GM21825 (cell line): ENCODE results near the gene SIX1.

Source experiments
- ATAC-seq: cut with Tn5 transposase; IDR thresholded peaks from one replicate; pipeline ENCODE4 v1.9.1; 2021; ENCODE audit warnings: mild to moderate bottlenecking, moderate library complexity; ENCODE audit not compliant: unreplicated experiment

Gene SIX1

DNA sequence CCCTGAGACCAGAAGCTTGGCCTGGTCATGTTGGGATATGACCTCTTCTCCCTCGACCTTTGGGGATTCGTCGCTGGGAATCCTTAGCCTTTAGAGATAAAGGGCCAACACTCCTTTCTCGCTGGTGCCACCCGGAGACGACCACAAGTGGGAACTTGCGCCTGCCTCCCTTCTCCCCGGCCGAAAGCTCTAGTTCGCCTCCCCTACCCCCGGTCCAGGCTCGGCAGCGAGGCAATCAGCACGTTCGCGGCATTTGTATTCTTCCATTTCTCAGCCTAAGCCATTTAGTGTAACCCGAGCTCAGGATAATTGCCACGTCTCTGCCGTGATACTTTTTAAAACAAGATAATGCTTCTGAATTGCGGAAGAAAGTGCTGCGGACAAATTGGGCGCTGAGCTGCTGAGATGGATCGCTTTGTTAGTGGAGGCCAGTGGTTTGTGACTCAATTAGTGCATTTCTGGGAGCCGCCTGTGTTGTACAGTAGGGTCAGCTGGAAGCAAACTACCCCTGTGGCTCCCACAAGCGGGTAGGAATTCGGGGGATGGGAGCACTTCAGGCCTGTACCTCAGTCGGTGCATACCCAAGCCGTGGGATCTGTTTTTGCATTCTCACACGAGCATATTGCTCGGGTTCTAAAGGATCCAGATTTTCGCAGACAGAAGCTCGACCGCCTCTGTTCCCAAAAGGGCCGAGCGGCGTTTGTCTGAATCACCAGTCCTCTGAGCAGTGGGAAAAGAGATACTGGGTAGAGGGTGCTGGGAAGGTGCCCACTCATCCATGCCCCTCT is 6.8 kb upstream of the SIX1 start:
- no peak for ATAC-seq

DNA sequence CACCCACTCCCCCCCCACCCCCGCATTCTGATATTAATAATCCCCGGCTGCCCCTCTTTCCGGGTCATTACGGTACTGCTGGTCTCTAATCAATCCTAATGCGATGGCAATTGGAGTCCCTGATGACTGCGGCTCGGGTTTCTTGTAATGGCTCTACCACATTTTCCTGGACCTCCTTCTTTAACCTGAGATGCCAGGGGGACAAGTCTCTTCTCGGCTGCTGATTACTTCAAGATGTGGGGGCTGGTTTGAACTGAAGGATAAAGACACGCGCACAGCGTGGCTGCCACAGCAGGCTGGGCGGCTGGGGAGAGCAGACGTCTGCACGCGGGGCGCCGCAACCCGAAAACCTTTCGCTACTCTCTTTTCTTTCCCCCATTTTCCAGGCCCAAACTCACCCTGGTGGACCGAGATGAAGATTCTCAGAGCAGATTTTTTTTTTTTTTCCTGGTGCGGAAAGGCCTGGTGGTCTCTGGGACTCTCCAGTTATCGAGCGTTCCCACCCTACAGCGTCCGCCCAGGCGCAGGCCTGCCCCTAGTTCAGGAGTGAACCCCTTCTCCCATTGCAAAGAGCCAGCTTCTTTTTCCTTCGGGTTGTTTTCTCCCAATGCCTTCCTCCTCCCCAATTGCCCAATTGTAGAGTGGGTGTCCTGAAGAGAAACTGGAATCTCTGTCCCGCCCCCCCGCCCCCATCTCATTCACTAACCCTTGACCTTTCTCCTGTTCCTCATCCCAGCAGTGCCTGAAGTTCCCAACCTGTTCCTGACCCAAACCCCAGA is 6.0 kb upstream of the SIX1 start:
- no peak for ATAC-seq

- no peak for ATAC-seq
Measured at GRCh38 chr14:60654334-60654821, 5.1 kb upstream of the SIX1 start.

- ATAC-seq: no peak
Measured at GRCh38 chr14:60653701-60654161, 4.5 kb upstream of the SIX1 start.

DNA sequence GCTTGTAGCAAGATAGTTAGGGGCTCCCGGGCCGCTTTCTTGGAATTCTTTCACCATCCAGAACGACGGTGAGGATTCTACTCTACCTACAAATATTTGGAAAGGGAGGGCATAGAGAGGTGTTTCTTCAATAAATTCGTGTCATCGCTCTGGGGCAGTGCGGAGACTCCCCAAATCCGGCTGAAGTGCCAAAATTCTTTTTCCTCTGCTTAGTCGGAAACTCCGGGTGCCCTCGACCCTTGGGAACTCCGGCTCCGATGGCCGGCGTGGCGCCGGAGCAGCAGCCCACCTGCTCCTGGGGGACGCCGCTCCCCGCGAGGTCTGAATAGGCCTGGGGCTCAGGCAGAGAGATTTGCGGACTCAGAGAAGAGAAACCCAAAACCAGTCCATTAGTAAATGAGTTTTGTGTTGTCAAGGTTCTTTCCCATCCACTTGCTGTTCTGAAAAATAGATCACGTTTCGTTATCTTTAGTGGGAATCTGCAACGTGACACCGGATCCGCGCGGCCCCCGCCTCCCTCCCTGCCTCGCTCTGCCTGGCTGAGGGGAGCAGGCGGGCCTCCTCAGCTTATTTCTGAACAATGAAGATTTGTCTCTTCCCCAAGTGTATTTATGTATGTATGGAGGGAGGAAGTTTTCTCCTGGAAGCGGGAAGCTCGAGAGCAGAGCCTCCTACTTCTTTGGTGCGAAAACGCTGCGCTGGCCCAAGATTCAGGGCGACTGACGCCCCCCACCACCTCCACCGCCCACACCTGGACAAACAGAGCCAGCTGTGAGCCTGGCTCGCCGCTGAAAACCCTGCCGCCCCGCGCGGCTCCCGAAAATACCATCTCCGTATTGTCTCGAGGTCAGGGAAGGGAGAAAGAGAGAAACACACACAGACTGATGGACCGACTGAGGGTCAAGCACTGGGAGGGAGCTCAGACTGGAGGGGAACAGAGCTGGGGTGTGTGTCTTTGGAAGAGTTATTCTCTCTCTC is 3.7 kb upstream of the SIX1 start:
- no peak for ATAC-seq

- no peak for ATAC-seq
Measured at GRCh38 chr14:60651796-60652673, 2.8 kb upstream of the SIX1 start.

GRCh38 chr14:60651086-60651795 is 2.0 kb upstream of the SIX1 start:
- no peak for ATAC-seq

DNA sequence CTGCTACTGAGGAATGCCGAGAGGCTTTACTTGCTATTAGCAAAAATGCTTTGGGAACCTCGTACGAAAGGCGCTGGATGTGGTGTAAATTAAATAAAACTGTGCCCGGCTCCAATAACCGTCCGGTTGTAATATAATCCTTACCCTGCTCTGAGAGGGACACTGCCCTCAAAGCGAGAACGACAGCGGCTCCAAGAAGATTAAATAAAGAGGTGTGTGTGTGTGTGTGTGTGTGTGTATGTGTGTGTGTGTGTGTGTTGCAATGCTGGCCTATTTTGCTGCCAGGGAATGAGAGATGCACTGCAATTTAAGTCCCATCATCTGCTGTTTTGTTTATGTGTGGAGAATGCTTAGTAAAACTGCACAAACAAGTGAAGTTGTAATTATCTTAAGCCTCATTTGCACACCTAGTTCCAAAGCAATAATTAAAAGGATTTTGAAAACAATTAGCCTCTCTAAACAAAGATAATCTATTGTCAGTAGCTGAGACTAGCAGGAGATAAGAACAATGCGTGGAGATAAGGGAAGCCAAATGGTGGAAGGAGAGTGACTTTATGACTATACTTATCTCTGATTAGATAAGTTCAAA is 1.2 kb upstream of the SIX1 start:
- no peak for ATAC-seq

DNA sequence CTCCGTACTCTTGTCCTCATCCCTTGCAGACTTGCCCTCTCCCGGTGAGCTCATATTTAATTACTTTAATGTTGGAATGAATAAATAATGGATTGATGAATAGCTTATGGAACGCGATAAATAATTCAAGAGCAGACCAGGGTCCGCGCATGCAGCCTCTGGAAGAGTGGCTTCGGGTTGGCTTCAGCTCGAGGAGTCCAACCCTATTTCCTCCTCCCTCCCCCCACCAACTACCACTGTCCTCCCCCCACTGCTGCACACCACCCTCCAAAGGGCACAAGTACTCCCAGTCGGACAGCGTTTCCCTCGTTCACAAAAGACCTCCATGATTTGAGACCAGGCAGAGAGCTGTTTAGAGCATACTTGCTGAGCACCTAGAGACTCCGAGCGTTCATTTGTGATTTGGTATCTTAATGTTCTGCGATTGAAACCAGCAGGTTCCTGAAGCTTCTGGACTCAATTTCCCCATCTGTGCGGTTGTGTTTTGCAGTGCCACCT is 647 bp upstream of the SIX1 start:
- ATAC-seq: no peak

DNA sequence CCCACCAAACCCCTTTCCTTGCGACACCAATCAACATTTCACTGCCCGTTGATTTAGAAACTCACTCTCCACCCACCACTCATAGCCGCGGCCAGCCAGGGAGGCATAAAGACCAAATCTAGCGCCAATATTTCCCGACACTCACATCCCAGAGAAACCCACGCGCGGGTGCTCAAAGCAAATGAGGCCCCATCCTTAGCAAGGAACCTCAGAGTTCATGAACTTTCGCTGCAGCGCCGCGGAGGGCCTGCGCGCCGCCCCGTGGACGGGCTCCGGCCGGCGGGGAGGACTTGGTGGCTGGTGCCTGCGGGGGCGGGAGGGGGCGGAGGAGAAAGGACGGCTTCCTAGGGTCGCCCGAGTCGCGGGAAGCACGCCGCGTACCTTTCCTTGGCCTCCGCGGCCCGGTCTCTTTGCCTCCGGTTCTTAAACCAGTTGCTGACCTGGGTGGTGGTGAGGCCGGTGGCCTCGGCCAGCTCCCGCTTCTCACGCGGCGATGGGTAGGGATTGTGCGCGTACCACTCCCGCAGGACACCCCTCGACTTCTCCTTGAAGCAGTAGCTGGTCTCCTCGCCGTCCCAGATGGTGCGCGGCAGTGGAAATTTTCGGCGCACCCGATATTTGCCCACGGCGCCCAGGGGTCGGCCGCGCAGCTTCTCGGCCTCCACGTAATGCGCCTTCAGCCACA is 886 bp downstream of the SIX1 start:
- no peak for ATAC-seq

GRCh38 chr14:60647837-60648248 is 1.4 kb downstream of the SIX1 start:
- ATAC-seq: no peak

DNA sequence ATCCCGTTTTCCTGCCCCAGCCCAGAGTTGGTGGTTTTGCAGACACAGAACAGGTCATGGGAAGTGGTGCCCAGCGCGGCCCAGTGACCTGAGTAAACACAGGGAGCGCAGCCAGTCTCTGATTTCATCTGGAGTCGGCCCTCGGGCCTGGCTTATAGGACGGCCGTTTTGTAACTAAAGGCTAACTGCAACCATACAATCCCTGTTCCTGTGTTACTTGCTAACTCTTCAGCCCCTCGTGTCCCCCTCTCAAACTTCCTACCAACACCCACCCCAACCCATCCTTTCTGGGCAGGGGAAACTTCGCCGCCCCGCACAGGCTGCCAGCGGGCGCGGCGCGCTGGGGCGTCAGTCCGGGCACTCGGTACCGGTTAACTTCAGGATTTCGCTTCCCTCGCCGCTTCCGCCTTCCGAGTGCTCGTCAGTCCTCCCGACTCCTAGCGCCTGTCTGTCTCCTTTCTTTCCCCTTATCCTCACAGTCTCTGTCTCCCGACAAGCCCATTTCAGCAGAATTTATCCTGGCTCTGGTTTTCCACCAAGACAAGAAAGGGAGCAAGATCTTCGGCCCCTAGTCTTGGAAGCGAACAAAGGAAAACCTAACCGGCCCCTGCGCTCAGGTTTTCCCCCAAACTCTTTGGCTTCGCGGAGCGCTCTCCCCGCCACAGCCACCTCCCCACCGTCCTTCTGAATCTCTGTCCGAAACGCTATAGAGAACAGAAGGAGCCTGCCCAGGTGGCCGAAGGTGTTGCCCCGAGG is 2.0 kb downstream of the SIX1 start:
- ATAC-seq: no peak

DNA sequence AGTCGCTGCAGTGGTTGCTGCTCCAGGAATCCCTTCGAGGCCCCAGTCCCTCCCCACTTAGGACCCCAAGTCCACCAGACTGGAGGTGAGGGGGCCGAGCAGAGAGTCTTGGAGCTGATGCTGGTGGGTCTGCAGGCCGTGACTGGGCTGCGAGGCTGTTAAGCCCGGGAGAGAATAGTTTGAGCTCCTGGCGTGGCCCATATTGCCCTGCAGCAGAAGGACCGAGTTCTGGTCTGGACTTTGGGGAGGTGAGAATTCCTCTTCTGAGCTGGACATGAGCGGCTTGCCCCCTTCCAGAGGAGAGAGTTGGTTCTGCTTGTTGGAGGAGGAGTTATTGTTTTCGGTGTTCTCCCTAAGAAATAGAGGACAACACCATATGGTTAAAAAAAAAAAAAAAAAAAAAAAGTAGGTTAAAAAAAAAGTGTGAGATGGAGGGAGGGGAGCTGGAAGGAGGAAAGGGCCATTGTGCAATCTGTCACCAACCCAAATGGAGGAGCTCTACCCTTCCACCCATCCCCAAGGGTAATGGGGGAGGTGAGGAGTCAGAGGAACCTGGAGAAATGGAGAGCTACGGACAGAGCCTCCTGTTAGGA is 3.0 kb downstream of the SIX1 start:
- no peak for ATAC-seq

GRCh38 chr14:60645126-60645741 is 4.0 kb downstream of the SIX1 start:
- no peak for ATAC-seq

DNA sequence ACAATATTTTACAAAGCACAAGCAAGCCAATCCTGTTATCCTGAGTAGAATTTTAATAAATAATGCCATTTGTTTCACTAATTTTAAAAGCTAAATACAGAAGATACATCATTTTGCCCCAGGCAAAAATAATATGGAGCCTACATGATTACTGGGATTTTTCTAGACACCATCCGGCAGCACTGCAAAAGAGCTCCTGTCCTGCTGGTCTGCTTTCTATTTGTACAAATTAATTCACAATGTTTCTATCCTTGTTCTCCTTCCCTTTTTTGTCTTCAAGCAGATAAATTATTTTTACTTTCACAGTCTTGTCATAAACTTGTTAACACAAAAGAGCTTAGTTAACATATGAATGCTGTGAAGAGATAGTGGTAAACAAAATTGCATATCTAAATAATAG is 4.6 kb downstream of the SIX1 start:
- no peak for ATAC-seq

- no peak for ATAC-seq
Measured at GRCh38 chr14:60643463-60644314, 5.6 kb downstream of the SIX1 start.
